DMS153 treated with DMSO at 0.1 percent for 48 hours (cell line): ENCODE measurements around the gene CYFIP1.
A peak's percentile ranks its signal among the peaks of the same experiment; 100 is the strongest.
"Not testable (repeated sequence)": the region's sequence is repeated elsewhere in the genome, so short reads cannot be mapped to it uniquely, and the experiment has no call there.

Experiments used
- DNase-seq: peaks from one replicate; lab custom pipeline; 2025; ENCODE audit not compliant: unreplicated experiment; lab: John Stamatoyannopoulos, UW

The CYFIP1 gene

GRCh38 chr15:22980189-22981050 is at the start of gene CYFIP1:
Gene CYFIP1, minus strand, starts transcription at chr15:22980368. Its CDS starts 33,083 bp downstream, at chr15:22947285.
- DNase-seq = peak; percentile 12

DNA sequence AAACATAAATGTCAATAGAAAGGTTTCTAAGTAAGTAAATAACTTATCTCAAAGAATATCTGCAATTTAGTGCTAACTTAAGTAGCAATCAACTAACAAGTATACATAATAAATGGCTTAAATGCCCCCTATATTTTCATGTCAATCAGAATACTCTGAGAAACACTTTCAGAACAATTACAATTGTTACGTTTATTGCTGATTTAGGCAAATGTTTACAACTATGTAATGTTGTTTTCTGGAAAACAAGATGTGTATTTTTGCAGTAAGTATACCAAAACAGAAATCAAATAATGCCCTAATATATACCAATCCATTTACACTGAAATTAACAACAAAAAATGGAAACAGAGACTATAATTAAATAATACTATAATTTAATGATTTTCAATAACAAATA is 46.0 kb upstream of the CYFIP1 start:
- no peak for DNase-seq

DNA sequence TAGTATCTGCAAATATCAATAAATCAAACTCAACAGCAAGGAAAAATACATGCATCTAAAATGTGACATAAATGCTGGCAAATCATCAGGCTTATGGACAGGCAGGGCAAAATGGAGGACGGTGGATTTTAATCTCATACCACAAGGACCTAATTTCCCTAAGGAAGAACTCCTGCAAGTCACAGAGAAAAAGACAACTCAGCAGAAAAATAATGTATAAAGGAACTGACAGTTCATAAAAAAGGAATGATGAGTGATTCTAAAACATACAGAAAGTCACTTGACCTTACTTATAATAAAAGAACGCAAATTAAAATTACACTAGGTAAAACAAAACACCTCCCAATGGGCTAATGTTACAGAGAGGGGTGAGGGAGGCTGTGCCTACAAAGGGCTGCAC is 42.0 kb upstream of the CYFIP1 start:
- no peak for DNase-seq

GRCh38 chr15:23014394-23015000 is 34.3 kb upstream of the CYFIP1 start:
- DNase-seq = no peak

DNA sequence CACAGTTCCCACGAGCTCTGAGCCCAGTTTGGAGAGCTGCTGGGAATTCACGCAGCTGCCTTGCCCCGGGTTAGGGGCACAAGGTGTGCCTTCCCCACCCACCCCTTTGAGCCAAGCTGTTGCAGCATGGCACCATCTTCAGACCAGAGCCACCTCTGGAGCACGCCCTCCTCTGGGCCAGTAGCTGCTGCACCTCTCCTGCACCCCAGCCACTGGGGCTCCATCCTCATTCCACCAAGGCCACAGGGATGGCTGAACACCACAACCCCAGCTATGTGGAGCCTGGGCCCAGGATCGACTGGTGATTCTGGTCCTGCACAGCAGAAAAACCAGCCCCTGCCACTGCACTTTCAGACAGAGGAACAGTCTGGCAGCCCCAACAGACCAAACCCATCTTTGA is 33.5 kb upstream of the CYFIP1 start:
- DNase-seq = no peak

DNA sequence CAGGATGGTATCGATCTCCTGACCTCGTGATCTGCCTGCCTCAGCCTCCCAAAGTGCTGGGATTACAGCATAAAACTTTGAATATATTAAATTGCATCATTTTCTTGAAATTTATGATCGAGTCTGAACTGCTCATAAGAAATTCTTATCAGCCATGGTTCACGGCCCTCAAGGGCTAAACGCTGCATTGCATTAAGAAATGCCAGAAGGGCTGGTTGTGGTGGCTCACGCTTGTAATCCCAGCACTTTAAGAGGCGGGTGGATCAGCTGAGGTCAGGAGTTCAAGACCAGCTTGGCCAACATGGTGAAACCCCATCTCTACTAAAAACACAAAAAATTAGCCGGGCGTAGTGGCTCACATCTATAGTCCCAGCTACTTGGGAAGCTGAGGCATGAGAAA is 32.4 kb upstream of the CYFIP1 start:
- not testable (repeated sequence) for DNase-seq

GRCh38 chr15:23003736-23004135 is 23.6 kb upstream of the CYFIP1 start:
- no peak for DNase-seq

DNA sequence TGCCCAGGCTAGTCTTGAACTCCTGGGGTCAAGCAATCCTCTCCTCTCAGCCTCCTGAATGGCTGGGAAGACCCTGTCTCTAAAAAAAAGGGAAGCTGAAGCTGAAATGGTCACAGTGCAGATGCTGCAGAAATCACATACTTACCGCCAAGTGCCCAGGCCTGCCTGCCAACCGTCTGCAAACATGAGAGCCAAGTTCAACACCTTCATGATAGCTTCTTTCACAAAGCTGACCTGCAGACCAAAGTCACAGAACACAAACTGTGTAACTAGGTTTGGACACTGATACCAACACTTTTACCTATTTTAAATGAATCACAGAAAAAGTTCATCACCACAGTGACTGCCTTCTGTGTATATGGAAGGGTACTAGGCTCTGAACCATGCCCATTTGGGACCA is 22.8 kb upstream of the CYFIP1 start:
- DNase-seq = no peak

DNA sequence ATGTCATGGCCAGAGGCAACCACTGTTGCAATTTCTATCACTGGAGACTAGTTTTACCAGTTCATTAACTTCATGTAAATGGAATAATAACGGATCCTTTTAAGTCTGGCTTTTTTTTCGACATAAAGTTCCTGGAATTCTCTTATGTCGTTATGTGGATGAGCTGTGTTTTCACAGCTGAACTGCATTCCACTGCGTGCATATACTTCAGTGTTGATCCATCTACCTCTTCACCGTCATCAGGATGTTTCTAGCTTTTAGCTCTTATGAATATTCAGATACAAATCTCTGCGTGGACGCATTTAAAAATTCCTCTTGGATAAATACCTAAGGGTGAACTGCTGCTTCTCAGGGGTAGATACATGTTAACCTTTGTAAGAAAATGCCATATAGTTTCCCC is 15.6 kb upstream of the CYFIP1 start:
- DNase-seq = no peak

DNA sequence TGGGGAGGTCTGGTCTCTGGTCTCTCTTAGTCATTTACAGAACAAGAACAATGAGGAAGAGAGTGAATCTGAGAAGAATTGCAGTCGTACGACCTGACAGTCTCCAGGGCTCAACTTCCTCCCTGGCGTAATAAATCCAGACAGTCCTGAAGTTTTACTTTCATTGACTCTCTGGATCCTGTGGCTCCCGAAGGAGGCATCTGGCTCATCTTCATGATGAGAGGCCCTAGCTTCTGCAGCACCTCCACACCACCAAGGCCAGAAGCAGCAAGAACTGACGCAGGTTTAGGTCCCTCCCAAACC is 11.8 kb upstream of the CYFIP1 start:
- no peak for DNase-seq

DNA sequence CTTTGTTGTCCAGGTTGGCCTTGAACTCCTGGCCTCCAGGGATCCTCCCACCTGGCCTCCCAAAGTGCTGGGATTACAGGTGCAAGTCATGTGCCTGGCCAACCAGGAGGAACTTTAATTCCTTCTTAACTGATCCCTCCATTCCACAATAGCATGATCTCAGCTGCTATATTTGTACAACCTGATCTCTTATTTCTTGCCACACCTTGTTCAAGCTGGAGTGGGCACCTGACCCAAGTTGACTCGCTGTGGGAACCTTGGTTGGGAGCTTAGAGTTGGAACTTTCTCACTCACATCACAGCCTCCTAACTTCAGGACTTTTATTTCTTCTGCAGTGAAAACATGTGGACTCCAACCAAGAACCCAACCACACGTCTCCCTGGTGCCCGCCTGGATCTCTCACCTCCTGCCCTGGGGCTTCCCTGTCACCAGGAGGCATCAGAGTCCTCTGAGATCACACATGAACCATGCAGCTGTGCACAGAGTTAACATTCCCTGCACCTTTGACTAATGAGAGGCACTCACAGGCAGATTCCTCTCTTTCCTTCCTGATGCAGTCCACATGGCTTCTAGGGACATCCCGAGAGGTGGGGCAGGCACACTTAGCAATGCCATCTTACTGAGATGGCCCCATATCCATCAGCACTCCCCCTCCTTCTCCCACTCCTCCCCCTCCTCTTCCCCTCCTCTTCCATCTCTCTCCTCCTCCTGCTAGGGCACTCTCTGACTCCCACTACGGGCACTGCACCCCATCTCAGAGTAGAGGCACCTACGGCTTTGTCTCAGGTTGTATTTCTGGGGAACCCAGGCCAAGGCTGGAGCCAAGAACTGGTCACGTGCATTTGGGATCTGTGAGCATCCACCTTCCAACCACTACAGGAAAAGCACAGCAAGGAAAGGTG is 9.7 kb upstream of the CYFIP1 start:
- no peak for DNase-seq

DNA sequence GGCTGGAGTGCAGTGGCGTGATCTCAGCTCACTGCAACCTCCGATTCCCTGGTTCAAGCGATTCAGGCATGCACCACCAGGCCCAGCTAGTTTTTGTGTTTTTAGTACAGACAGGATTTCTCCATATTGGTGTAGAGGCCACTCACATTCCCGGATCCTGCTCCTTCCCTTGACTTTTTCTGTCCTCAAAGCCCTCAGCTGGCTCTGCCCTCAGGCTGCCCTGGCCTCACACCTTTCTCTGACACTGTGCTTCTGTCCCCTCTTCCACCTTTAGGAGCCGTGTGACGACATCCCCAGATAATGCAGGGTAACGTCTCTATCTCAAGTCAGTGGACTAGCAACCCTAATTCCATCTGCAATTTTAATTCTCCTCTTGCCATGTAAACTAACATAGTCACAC is 8.6 kb upstream of the CYFIP1 start:
- DNase-seq = no peak

GRCh38 chr15:22981931-22982330 is 1.8 kb upstream of the CYFIP1 start:
- DNase-seq = not testable (repeated sequence)

DNA sequence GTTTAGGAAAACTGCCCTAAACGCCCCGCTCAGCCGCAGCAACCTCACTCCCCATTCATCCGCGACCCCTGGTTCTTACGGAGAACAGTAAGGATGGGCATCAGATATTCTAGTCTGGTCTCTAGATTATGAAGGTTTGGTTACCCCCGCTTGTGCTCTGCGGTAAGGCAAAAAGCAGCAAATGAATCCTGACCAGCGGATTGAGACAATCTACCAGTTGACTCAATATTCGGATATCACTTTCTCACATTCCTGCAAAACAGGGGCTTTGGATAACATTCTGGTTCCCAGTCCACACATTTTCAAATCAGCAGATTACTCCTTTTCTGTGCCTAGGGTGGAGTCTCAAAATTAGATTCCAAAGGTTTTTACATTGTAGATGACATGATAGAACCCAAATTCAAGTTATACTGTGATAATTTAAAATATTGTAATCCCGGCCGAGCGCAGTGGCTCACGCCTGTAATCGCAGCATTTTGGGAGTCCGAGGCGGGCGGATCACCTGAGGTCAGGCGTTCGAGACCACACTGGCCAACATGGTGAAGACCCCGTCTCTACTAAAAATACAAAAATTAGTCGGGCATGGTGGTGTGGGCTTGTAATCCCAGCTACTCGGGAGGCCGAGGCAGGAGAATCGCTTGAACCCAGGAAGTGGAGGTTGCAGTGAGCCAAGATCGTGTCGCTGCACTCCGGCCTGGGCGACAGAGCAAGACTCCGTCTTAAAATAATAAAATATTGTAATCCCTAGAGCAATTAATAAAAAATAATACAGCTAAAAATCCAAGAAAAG is 1.1 kb upstream of the CYFIP1 start:
- no peak for DNase-seq

DNA sequence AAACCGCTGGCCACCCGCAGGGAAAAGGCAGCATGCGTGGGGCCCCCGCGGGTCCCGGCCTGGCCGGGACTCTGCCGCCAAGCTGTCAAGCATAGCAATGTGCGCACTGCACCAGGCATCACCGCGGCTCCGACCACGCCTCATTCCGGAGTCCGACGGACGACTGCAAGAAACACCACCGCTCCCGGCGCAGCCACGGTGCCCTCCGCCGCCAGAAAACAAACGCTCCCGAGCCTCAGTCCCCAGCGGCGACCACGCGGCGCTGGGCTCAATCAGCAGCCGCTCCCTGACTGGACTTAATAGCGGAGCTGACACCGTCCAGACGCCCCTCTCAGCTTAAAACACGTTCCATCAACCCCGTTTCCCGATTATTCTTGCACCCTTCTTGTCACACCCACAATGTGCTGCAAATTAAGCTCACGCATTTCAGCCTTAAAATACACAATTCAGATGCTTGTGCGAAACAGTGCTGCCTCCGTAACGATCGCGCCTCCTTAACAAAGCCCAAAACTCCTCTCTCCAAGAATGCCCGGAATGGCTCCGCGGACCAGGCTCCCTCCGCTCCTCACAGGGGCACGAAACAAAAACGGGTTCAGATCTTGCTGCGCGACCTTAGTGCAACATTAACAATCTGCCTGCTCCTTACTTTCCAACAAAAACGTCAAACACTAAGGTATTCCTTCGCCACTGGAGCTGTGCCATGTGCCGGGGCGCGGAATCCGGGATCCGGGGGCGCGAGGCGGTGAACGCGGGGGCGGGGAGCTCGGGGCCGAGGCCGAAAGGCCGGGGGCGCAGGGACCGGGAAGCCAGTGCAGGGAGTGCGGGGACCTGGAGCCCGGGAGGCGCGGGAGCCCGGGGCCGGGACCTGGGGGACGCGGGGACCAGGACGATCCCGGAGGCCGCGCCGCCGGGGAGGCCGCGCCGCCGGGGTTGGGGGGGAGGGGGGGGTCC is 655 bp downstream of the CYFIP1 start:
- no peak for DNase-seq

DNA sequence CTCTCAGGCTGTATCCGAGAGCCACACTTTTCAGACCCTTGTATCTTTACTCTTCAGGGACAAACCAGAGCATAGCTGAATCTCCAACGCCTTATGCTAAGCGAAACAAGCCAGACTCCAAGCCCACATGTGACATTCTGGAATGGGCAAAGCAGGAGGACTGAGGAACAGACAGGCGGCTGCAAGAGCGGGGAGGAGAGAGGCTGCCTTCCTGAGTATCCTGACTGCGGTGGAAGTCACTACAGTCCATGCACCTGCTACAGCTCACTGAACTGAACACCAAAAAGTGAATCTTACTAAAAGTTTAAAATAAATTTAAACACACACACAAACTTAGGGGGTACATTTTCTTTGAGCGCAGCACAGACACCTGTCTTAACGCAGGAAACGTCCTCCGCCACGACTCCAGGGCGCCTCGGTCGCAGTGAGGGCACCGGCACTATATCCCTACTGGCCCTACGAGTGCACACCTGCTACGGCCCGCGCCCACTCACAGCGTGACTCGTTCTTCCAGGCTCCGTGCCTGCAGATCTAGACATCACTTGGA is 1.4 kb downstream of the CYFIP1 start:
- no peak for DNase-seq

- DNase-seq = no peak
Observed at GRCh38 chr15:22974745-22975144, 5.4 kb downstream of the CYFIP1 start.

GRCh38 chr15:22973987-22974386 is 6.2 kb downstream of the CYFIP1 start:
- no peak for DNase-seq

DNA sequence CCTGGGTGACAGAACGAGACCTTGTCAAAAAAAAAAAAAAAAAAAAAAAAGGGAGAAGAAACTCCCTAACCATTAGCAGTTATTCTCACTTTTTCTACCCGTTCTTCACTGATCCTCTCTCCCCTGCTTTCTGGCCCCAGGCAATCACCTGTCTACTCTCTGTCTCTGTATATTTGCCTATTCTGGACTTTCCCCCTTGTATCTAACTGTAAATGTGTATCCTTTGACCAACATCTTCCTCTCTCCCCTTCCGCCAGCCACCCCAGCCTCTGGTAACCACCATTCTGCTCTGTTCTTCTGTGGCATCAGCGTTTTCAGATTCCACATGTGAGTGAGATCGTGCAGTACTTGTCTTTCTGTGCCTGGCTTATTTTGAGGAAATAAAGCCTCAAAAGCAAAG is 6.9 kb downstream of the CYFIP1 start:
- DNase-seq = no peak

DNA sequence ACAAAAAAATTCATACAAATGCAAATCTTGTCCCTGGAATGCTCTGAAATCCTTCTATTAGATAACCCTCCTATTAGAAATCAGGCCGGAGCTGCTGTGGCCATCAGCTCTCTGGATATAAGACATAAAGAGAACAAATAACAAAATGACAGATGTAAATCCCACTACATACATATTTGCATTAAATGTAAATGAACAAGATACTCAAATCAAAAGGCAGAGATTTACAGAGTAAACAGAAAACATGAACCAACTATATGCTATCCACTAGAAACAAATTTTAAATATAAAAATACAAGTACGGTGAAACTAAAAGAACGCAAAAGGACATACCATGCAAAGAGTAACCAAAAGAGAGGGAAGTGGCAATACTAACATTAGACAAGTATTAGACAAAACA is 10.7 kb downstream of the CYFIP1 start:
- no peak for DNase-seq
